GM21737 (cell line): ENCODE results near the gene KLHL2.

Experiments used
- ATAC-seq: cut with Tn5 transposase; IDR thresholded peaks from one replicate; pipeline ENCODE4 v1.9.1; 2021; ENCODE audit warnings: mild to moderate bottlenecking, moderate library complexity; ENCODE audit not compliant: unreplicated experiment

The KLHL2 gene

DNA sequence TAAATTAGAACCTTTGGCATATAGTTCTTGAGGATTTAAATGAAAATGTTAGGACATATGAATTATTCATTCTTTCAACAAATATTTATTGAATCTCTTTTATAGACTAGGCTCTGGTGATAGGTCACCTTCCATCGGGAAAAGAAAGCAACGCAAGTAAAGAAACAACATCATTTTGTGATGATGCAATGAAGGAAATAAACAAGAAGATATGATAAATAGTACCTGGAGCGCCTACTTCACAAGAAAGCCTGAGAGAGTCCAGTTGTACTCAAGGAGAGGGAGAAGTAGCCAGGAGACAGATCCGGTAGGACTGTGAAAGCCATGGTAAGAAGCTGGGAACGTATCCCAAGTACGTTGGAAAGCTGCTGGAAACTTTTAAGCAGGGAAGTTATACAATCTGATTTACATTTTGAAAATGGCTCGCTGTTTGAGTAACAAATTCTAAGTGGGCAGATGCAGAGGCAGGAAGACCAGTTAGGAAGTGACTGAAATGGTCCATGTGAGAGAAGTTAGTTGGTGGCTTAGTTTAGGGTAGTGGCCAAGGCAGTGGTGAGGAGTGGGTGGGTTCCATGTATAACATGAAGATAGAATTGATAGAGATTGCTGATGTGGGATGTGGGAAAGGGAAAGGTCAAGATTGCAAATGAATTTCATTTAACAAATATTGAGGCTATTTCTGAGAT, 153.8 kb downstream of the KLHL2 start:
- ATAC-seq = no peak

DNA sequence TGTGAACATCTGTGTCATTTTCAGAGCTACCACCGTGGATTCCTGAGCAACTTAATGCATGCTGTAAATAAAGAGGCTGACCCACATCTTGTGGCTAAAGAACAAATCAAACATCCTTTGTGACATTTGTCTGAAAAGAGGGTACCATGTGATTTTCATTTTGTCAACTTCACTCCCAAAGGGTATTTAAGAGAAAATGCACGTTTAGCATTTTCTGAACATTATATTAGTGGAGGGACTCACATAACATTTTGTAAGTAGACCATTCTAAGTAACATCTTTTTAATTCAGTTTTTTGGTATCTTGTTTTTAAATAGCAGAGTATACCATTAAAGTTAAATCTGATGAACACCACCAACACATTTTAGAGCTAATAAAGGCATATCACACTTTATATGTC, 154.4 kb downstream of the KLHL2 start:
- ATAC-seq = no peak

DNA sequence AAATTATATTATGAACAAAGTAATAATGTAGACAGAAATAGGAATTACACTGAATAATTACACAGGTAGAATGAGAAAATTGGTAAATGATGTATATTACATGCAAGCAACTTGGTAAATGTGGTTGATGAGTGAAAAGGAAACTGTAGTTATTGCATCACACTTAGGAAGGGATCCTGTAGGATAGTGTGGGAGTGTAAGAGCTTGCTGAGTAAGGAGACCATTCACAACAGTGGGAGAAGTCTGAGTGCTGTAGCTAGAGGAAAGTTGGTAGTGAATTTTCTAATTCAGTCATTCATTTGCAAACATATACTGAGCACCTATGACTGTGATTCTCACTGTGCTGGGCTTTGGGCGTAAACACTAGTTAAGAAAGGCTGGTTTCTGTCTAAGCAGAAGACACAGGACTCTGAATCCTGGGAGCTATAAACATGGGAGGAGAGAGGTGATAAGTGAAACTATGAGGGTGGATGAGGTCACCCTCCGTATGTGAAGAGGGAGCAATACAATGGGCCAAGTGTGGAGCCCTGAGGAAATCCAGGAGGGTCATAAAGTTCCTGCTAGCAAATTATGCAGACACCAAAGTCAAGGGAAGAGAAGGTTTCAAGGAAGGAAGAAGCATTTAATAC, 157.2 kb downstream of the KLHL2 start:
- ATAC-seq = no peak

DNA sequence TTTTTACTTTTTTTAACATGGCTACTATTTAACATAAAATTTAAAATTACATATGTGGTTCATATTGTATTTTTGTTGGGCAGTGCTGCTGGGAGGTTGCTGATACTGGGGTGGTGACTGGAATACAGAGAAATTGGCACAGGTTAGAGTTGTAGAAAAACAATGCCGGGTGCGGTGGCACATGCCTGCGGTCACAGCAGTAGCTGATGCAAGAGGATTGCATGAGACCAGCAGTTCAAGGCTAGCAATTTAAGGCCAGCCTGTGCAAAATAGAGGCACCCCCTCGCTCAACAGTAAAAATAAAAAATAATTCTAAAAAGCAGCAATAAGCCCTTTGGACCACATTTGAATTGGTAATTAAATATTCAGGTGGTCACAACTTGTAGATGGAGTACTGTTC, 159.7 kb downstream of the KLHL2 start:
- ATAC-seq = no peak

DNA sequence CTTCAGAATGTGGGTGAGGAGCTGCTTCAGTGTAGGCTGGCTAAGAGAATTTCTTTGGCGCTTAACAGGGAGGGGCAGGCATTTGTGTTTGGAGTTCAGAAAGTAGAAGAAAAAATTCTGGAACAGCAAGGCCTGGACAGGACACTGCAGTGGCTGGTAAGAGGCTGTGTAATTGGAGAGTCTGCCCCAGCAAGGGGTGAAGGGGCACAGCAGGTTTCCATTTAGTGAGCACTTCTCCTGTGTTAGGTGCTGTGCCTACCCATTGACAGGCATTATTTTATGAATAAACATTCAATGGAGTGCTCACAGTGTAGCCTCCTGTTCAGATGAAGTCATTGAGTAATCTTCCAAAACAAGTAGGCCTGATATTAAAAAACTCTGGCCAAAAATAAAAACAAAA, 160.8 kb downstream of the KLHL2 start:
- ATAC-seq = no peak

DNA sequence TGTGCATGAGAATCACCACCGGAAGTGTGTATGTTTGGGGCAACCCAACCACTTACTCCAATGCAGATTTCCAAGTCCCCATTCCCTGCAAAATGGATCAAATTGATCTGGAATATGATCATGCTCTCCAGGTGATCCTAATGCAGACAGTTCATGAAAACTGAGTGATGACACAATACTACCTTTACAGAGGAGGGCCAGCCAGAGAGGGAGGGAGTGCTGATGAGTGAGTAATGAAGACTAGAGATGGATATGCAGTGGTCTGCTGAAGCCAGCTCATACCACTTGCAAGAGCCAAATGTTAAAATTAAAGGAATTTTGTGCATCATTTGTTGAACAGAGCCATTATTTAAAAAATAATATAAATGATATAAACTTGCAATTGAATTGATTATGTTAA, 161.2 kb downstream of the KLHL2 start:
- ATAC-seq = no peak

DNA sequence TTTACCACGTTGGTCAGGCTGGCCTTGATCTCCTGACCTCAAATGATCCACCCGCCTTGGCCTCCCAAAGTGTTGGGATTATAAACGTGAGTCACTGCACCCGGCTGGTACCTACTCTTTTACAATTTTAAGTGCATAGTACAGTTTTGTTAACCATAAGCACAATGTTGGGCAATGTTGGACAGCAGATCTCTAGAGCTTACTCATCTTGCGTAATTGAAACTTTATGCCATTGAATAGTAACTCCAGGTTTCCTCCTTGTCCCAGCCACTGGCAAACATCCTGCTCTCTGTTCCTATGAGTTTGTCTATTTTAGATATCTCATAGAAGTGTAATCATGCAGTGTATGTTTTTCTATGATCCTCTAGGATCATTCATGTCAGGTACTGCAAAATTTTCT, 162.2 kb downstream of the KLHL2 start:
- no peak for ATAC-seq

DNA sequence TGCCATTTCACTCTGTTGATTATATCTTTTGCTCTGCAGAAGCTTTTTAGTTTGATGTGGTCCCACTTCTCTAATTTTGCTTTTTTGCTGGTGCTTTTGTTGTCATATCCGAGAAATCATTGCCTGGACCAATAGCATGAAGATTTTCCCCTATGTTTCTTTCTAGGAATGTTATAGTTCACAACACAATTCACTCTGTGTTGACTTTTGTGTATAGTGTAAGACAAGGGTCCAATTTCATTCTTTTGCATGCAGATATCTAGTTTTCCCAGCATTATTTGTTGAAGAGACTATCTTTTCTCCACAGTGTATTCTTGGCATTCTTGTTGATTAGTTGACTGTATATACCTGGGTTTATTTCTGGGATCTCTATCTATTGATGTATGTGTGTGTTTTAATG, 163.2 kb downstream of the KLHL2 start:
- ATAC-seq = no peak
